HG03139 (cell line): ENCODE data around the gene ZMYM4.

Experiments used
- ATAC-seq: cut with Tn5 transposase; IDR thresholded peaks from one replicate; pipeline ENCODE4 v1.9.1; 2021; ENCODE audit not compliant: unreplicated experiment

Gene ZMYM4

GRCh38 chr1:35394386-35394785, 125.9 kb downstream of the ZMYM4 start:
- ATAC-seq, result no peak

DNA sequence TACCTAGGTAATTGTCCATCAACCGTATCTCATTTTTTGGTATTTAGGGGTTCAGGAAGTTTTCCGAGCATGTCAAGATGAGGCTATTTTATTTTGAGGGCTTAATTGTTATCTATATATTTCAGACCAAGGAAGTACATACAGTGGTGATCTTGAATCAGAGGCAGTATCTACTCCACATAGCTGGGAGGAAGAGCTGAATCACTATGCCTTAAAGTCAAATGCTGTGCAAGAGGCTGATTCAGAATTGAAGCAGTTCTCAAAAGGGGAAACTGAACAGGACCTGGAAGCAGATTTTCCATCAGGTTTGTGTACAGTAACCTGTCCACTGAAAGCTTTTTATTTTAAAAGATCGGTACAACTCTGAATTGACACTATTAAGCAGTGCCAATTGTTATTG, 130.2 kb downstream of the ZMYM4 start:
- ATAC-seq, result no peak

DNA sequence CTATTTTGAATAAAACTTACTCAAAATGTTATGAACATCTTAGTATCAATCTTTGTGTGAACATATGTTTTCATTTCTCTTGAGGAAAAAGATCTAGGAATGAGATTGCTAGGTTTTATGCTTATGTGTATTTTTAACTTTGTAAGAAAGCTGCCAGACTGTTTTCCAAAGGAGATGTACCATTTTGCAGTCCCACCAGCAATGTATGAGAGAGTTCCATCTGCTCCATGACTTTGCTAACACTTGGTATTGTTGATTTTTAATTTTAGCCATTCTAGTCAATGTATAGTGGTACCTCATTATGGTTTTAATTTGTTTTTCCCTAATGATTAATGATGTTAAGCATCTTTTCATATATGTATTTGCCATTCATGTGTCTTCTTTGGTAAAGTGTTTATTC, 132.5 kb downstream of the ZMYM4 start:
- no peak for ATAC-seq

- ATAC-seq, result no peak
Measured at GRCh38 chr1:35406103-35406502, 137.6 kb downstream of the ZMYM4 start.

GRCh38 chr1:35407743-35408142, 139.2 kb downstream of the ZMYM4 start:
- no peak for ATAC-seq

DNA sequence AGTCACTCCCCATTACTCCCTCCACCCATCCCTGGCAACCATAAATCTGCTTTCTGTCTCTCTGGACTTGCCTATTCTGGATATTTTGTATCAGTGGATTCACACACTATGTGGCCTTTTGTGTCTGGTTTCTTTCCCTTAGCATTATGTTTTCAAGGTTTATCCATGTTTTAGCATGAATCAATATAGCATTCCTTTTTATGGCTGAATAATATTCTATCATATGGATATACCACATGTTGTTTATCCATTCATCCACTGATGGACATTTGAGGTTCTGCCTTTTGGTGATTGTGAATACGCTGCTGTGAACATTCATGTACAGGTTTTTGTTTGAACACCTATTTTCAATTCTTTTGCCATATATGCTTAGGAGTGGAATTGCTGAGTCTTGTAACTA, 140.4 kb downstream of the ZMYM4 start:
- no peak for ATAC-seq

- ATAC-seq, result no peak
Measured at GRCh38 chr1:35426097-35426586, 157.6 kb downstream of the ZMYM4 start.

- no peak for ATAC-seq
Measured at GRCh38 chr1:35428360-35428759, 159.9 kb downstream of the ZMYM4 start.

DNA sequence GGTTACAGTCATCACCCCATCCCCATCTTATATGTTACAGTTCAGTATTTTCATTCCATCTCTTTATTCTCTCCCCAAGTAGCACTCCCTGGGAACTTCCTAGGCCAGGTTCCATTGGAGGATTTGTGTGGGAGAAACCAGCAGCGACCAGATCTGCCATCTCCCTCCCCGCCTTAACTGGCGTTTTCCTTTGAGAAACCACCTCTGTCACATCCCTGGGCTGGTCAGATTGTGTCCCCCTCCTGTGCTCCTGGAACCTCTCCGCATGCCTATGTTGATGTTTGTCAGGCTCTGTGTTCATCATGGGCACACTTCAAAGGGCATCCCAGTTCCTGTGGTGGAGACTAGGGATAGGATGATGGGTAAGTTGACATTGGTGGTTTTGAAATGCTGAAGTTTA, 162.3 kb downstream of the ZMYM4 start:
- ATAC-seq, result no peak

GRCh38 chr1:35431173-35431599, 162.7 kb downstream of the ZMYM4 start:
- no peak for ATAC-seq

- ATAC-seq, result no peak
Measured at GRCh38 chr1:35432231-35432630, 163.7 kb downstream of the ZMYM4 start.

DNA sequence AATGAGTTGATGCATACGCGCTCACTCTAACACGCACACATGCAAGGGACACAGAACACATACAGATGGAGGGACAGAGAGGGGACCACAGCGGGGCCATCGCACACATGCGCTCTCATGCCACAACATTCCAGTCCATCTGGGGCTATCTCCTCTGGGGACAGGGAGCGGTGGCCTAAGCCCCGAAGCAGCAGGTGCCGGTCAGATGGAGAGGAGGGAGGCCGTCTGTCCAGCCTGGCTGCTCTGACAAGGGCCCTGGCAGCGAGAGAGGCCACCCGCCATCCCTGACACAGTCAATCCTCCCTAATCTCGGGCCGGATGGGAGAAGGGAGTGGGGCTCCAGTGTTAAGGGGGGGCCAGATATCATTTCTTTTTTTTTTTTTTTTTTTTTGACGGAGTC, 165.2 kb downstream of the ZMYM4 start:
- no peak for ATAC-seq

- no peak for ATAC-seq
Measured at GRCh38 chr1:35434703-35435102, 166.2 kb downstream of the ZMYM4 start.

GRCh38 chr1:35436078-35436477, 167.6 kb downstream of the ZMYM4 start:
- no peak for ATAC-seq

DNA sequence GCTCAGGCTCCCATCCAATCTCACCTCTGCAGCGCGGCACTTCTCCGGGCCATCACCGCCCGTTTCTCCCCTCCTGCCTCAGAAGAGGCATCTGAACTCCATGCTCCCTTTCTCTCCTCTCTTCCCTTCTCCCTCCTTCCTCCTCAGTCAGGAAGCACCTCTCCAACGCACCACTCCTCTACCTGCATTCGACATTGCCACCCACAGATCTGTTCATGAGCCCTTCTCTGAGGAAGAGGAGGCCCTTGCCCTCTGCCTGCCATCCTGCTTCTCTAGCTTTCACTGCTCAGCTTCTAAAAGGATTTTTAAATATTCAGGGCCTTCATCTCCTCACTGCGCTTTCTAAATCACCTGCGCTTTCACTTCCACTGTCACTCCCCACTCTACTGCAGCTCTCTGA, 168.7 kb downstream of the ZMYM4 start:
- ATAC-seq, result no peak

GRCh38 chr1:35439626-35440025, 171.1 kb downstream of the ZMYM4 start:
- ATAC-seq, result no peak

- no peak for ATAC-seq
Measured at GRCh38 chr1:35441926-35442579, 173.5 kb downstream of the ZMYM4 start.

DNA sequence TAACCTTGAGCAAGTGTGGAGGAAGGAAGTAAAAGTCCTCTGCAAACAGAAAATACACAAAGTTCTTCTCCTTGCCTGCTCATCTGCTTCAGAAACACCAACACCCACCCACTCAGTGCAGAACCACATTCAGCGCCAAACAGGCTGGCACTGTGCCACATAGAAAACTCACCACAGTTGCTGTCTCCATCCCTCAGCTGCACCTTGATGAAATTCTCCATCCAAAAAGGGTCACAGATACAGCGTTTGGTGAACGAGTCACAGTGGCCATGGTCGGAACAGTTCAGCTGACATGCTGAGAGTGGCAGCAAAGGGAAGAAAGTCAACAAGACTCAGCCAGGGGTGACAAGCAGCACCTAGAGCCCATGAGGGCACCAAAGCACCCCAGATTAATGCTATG, 174.2 kb downstream of the ZMYM4 start:
- no peak for ATAC-seq

DNA sequence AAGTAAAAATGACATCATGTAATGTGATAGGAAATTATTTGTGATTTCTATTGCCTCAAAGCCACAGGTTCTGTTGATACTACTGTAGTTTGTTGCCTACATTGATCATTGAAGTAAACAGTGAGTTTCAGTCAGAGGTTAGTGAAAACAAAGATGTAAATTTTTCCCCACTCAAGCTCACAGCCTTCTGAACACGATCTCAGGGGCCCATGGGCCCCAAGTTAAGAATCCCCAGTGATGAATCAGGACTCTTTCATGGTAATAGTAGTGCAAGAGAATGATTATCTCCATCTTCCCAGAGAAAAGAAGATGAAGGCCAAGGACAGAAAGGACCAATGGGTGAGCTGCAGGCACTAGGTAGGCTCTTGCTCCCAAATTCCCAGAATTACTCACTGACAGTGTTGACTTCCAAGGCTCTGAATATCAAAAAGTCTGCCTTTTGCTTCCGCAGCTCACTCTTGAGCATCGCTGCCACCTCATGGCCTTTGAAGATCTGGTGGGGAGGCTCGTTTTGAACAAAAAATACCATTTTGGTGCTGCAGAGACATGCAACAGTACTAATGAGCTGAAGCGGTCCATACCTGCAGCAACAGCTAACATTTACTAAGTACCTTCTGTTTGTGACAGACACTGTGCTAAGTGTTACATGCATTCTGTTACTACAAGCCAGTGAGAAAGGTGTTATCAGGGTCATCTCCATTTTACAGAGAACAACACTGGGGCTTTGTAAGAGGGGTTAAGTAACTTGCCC, 175.4 kb downstream of the ZMYM4 start:
- ATAC-seq, result no peak

DNA sequence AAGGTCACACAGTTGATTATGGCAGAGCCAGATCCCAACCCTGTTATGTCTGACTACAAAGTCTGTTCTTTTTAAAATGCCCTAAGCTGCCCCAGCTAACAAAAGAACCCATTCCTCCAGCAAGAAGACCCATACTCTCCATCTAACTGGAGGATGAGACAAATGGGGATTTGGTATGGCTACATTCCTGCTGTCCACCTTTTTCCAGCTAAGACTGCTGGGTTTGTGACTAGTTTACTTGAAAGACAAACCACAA, 175.9 kb downstream of the ZMYM4 start:
- no peak for ATAC-seq

GRCh38 chr1:35447278-35447677, 178.8 kb downstream of the ZMYM4 start:
- ATAC-seq, result no peak

GRCh38 chr1:35448344-35448801, 179.9 kb downstream of the ZMYM4 start:
- no peak for ATAC-seq
